Epithelial cell of proximal tubule (primary cell): ENCODE measurements around the gene KRT79. TPM values are rescaled to one million over a fixed set of nuclear protein-coding genes. Genes with fewer than 3 reads are reported as not detected.

ENCODE experiments used
- DNase-seq: peaks from one replicate; pipeline ENCODE4 v3.0.0-alpha.2; 2011; ENCODE audit warnings: low read depth
- H3K4me3 ChIP-seq: 2 replicates; pipeline ENCODE4 v1.5.1; 2011; ENCODE audit warnings: low read depth, mild to moderate bottlenecking, low read length
- total RNA-seq: library from RNA; depleted of rRNA; stranded (reverse); fragments of >200 nt; gene quantifications from 2 replicates; pipeline ENCODE4 v1.2.3, GENCODE V29; 2015
- TF ChIP-seq, protein P1 (sequence below): conservative IDR thresholded peaks from 2 replicates; pipeline ENCODE4 v1.5.1; 2012; ENCODE audit warnings: low read depth, mild to moderate bottlenecking, low read length

KRT79 gene
- total RNA-seq, 1 donor from 2014 or later: not detected

DNA sequence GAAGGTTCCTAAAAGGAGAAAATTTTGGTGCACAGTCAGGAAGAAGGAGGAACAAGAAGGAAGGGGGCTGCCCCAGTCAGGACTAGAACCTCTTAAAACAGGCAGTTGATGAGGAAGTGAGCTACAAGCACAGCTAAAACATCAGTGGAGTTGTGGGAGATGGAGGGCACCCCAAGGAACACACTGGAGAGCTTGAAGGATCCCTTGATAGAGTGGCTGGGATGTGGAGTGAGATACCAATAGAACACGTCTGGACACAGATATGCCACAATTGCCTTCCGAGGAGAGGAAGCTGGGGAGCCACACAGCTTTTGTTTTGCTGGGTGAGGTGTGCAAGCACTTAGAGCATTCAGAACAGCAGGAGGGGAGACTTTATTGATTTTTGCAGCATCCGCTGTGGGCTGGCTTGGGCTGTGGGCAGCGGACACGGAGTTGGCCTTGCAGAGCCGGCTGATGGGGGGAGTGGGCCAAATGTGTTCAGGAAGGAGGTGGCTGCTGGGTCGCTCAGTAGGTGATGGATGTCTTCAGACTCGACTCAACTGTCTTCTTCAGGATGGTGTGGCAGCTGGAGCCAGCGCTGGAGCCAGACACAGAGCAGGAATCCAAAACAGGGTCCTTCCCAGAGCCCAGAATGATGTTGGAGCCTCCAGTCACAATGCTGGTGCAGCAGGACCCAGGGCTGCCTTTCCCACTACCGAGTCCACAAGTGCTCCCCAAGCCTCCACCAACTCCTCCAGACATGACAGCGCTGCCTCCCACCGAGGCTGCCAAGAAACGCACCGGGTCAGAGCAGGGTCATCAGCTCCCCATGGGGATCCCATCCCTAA lies 4.7 kb upstream of the KRT79 start:
- DNase-seq: no peak
- TF ChIP-seq, protein P1, sequence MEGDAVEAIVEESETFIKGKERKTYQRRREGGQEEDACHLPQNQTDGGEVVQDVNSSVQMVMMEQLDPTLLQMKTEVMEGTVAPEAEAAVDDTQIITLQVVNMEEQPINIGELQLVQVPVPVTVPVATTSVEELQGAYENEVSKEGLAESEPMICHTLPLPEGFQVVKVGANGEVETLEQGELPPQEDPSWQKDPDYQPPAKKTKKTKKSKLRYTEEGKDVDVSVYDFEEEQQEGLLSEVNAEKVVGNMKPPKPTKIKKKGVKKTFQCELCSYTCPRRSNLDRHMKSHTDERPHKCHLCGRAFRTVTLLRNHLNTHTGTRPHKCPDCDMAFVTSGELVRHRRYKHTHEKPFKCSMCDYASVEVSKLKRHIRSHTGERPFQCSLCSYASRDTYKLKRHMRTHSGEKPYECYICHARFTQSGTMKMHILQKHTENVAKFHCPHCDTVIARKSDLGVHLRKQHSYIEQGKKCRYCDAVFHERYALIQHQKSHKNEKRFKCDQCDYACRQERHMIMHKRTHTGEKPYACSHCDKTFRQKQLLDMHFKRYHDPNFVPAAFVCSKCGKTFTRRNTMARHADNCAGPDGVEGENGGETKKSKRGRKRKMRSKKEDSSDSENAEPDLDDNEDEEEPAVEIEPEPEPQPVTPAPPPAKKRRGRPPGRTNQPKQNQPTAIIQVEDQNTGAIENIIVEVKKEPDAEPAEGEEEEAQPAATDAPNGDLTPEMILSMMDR: no peak
- no peak overlapping the region for H3K4me3 ChIP-seq

DNA sequence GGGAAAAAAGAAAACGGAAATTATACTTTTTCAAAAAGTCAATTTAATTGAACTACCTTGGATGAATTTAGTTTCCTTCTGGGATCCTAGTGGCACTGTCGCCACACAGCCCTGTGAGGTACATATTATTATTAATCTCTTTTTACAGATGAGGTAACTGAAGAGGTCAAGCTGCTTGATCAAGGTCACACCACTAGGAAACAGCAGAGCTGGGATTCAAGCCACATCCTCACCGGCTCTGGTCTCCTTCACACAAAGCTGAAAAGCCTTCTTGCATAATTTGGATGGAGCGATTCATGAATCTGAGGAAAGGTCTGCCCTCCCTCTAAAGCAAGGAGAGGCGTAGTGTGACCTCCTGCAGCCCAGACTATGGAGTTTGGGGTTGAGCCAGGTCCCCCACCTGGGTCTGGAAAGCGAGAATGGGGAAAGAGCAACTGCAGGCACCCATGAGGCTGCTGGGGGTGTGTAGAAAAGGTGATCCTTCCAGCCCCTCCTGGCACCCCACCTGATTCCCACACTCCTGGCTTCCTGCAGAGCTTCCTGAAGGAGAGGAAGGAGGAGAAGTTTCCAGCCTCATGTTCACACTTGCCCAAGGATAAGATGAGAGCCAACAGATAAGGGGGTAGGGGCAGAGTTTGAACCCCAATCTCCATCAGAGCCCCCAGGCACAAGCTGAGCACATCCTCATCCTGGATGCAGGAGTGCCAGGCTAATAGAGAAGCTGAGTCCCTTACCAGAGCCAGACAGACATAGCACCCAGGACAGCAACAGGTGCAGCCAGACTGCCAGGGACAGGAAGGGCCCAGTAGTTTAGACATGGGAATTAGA lies 3.9 kb upstream of the KRT79 start:
- DNase-seq: no peak
- TF ChIP-seq, protein P1: no peak
- no peak overlapping the region for H3K4me3 ChIP-seq

DNA sequence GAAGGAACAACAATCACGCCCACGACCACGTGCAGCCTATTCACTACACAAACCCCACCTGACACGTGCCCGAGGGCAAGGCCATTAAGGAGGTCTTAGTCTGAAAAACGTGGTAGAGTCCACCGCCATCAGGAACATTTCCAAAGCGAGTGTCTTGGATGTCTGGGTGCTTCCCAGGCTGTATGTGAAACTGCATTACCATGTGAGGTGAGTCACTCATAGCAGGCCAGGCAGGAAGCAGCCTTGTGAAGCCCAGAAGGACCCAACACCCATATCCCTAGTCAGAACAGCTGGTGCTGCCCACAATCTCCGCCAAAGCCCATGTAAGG lies 3.3 kb upstream of the KRT79 start:
- no peak overlapping the region for H3K4me3 ChIP-seq
- DNase-seq: no peak
- TF ChIP-seq, protein P1: no peak

GRCh38 chr12:52836491-52837412 lies 2.6 kb upstream of the KRT79 start:
- TF ChIP-seq, protein P1: no peak
- no peak for DNase-seq
- no peak overlapping the region for H3K4me3 ChIP-seq

- no peak for DNase-seq
- TF ChIP-seq, protein P1: no peak
- no peak overlapping the region for H3K4me3 ChIP-seq
These were observed 1.9 kb upstream of the KRT79 start for GRCh38 chr12:52836042-52836466.

DNA sequence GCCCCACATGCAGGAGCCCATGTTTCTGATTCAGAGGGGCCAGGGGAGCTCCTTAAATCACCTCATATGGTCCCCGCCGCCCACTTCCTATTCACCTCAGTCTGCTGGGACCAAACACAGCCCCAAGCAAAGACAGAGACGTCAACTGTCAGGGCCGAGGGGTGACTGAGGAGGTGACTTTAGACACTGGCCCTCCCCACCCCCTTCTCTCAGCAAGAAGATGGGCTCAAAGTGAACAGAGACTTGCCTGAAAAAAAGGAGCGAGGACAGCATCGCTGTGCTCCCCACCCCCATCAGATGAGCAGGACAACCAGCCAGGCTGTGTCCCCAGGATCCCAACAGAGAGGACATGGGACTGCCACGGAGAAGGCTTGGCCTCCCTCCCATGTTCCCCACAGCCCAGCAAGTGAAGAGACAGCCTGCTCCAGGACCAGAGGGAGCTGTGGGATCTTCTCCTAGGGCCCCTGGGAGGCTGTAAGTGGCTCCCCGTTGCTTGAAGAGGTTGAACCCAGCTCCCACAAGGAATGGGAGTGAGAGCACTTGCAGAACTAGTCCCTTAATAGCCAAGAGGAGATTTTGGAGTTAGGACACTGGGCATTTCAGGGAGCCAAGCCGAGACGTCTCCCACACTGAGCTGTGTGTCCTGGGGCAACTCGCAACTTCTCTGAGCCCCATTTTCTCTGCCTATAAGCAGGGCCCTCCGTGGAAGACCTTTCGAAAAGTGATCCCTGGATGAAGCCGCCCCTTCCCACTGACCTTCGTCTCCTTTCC lies 1.3 kb upstream of the KRT79 start:
- no peak for DNase-seq
- no peak overlapping the region for H3K4me3 ChIP-seq
- TF ChIP-seq, protein P1: no peak
